DMS53 treated with DMSO at 0.1 percent for 48 hours (cell line): Measurements from ENCODE around the gene GGT5.
A peak's percentile ranks its signal among the peaks of the same experiment; 100 is the strongest.
"Not testable (repeated sequence)": the region's sequence is repeated elsewhere in the genome, so short reads cannot be mapped to it uniquely, and the experiment has no call there.

ENCODE experiments used
- DNase-seq: peaks from one replicate; lab custom pipeline; 2025; ENCODE audit not compliant: unreplicated experiment; lab: John Stamatoyannopoulos, UW

Gene GGT5

GRCh38 chr22:24233235-24233634 lies 11.6 kb downstream of the GGT5 start:
- DNase-seq: no peak

GRCh38 chr22:24232725-24233124 lies 12.2 kb downstream of the GGT5 start:
- DNase-seq: no peak

GRCh38 chr22:24232124-24232523 lies 12.8 kb downstream of the GGT5 start:
- DNase-seq: no peak

GRCh38 chr22:24231706-24232105 lies 13.2 kb downstream of the GGT5 start:
- no peak for DNase-seq

GRCh38 chr22:24230911-24231656 lies 13.8 kb downstream of the GGT5 start:
- no peak for DNase-seq

- no peak for DNase-seq
Observed at GRCh38 chr22:24225951-24226350, 18.9 kb downstream of the GGT5 start.

- DNase-seq: no peak
Observed at GRCh38 chr22:24225044-24225601, 19.8 kb downstream of the GGT5 start.

- DNase-seq: no peak
Observed at GRCh38 chr22:24224468-24224867, 20.4 kb downstream of the GGT5 start.

GRCh38 chr22:24219750-24220149 lies 25.1 kb downstream of the GGT5 start:
- no peak for DNase-seq

GRCh38 chr22:24217384-24217783 lies 27.5 kb downstream of the GGT5 start:
- no peak for DNase-seq

- DNase-seq: no peak
Observed at GRCh38 chr22:24216541-24217209, 28.2 kb downstream of the GGT5 start.

- no peak for DNase-seq
Observed at GRCh38 chr22:24214467-24215285, 30.2 kb downstream of the GGT5 start.

- not testable (repeated sequence) for DNase-seq
Observed at GRCh38 chr22:24213111-24213510, 31.8 kb downstream of the GGT5 start.

GRCh38 chr22:24211716-24212115 lies 33.2 kb downstream of the GGT5 start:
- not testable (repeated sequence) for DNase-seq

GRCh38 chr22:24210409-24210808 lies 34.5 kb downstream of the GGT5 start:
- not testable (repeated sequence) for DNase-seq

GRCh38 chr22:24209687-24210086 lies 35.2 kb downstream of the GGT5 start:
- DNase-seq: no peak

GRCh38 chr22:24209016-24209415 lies 35.9 kb downstream of the GGT5 start:
- no peak for DNase-seq

- DNase-seq: peak; percentile 42
Observed at GRCh38 chr22:24208012-24208749, 36.7 kb downstream of the GGT5 start.

- no peak for DNase-seq
Observed at GRCh38 chr22:24207264-24208011, 37.4 kb downstream of the GGT5 start.
